Activated naive CD4-positive, alpha-beta T cell treated with anti-CD3 and anti-CD28 coated beads, Interleukin-2, amount 10 ng/mL, durations not matched to agents 5 hours and 36 hours (primary cell): ENCODE results near the gene FNDC7. TPM values are rescaled to one million over a fixed set of nuclear protein-coding genes. Genes with fewer than 3 reads are reported as not detected.

Source experiments
- total RNA-seq, 2 experiments: library from RNA; stranded (reverse); gene quantifications; one replicate each; pipeline ENCODE4 v1.2.3, GENCODE V29; 2021

FNDC7 gene
- total RNA-seq, result not detected

GRCh38 chr1:108712606-108713150 lies at the start of gene FNDC7:
TSS of gene FNDC7 (plus strand) at chr1:108712908. CDS start at chr1:108712934, 26 bp downstream.

GRCh38 chr1:108691942-108692723 lies 20.6 kb upstream of the FNDC7 start, which contains the start of gene PRPF38B:
TSS of gene PRPF38B (plus strand) at chr1:108692310. CDS start at chr1:108692592, 282 bp downstream.

GRCh38 chr1:108746382-108747170 lies 33.9 kb downstream of the FNDC7 start, which contains the start of gene STXBP3:
TSS of gene STXBP3 (plus strand) at chr1:108746674. CDS start at chr1:108746738, 64 bp downstream.

Other genes with a start within 250 kb of the FNDC7 start
- 10 to 100 TPM; 12.2 to 12.7 TPM for gene EEIG2, start 152.8 kb upstream of the FNDC7 start, total RNA-seq
- gene HENMT1, start 51.8 kb upstream of the FNDC7 start, total RNA-seq, result 10 to 100 TPM; 18.5 to 20.2 TPM
- 10 to 100 TPM; 74.4 to 77.0 TPM for gene PRPF38B, start 20.6 kb upstream of the FNDC7 start, total RNA-seq
- gene STXBP3, start 33.8 kb downstream of the FNDC7 start, total RNA-seq, result 10 to 100 TPM; 45.8 to 49.0 TPM
- not detected for gene AKNAD1, start 144.2 kb downstream of the FNDC7 start, total RNA-seq
- gene GPSM2, start 164.1 kb downstream of the FNDC7 start, total RNA-seq, result 10 to 100 TPM; 27.0 to 32.3 TPM